ENCODE measurements around the gene CACNA1I. TPM values are rescaled to one million over a fixed set of nuclear protein-coding genes. Genes with fewer than 3 reads are reported as not detected.
A peak's percentile ranks its signal among the peaks of the same experiment; 100 is the strongest.

Gene CACNA1I
- total and polyA plus RNA-seq, 11 donors, result 0.01 to 0.07 (median 0.04) TPM; not detected in 6

- H3K36me3 ChIP-seq, result no peaks in the 10 kb centered on the region
- DNase-seq (peak in 1 of 5 donors; percentile 34), ATAC-seq (no peak)
- H3K4me3 ChIP-seq, result no peak overlapping the region
- H3K27ac ChIP-seq, result no peak overlapping the region
- intact Hi-C loops (cut with DNase I), result no loop called here
- H3K27me3 ChIP-seq, result peaks cover 32 to 94% (median 64%) of the 10 kb centered on the region in 9 donors
- H3K9me3 ChIP-seq, result no peaks in the 10 kb centered on the region
- H3K4me1 ChIP-seq, result peaks cover 0 to 24% (median 0%) of the 10 kb centered on the region in 12 donors
- TF ChIP-seq POLR2A (IDR thresholded peaks at IDR 0.05) (no peak), CTCF (IDR thresholded peaks at IDR 0.05) (no peak)
- WGBS, 4 donors, result 60 to 83% (median 81%) methylated on average over 16 to 17 of the region's 17 CpGs
Observed at GRCh38 chr22:39686776-39687525, 116.4 kb downstream of the CACNA1I start.

- no peaks in the 10 kb centered on the region for H3K9me3 ChIP-seq
- H3K27me3 ChIP-seq, result peaks cover 32 to 85% (median 64%) of the 10 kb centered on the region in 9 donors
- DNase-seq (no peak), ATAC-seq (no peak)
- no peak overlapping the region for H3K27ac ChIP-seq
- H3K36me3 ChIP-seq, result no peaks in the 10 kb centered on the region
- no peak overlapping the region for H3K4me3 ChIP-seq
- intact Hi-C loops (cut with DNase I), result no loop called here
- TF ChIP-seq CTCF (IDR thresholded peaks at IDR 0.05), result no peak
- no peak for TF ChIP-seq POLR2A (IDR thresholded peaks at IDR 0.05)
- 74 to 82% (median 80%) methylated on average over 9 to 13 of the region's 13 CpGs for WGBS, 4 donors
- peaks cover 0 to 24% (median 0%) of the 10 kb centered on the region in 12 donors for H3K4me1 ChIP-seq
Observed at GRCh38 chr22:39688186-39688785, 117.7 kb downstream of the CACNA1I start.

GRCh38 chr22:39689421-39689820, 118.9 kb downstream of the CACNA1I start:
- Histone ChIP-seq H3K27me3 (peaks cover 28 to 87% (median 61%) of the 10 kb centered on the region in 9 donors), H3K4me3 (no peak overlapping the region), H3K36me3 (no peaks in the 10 kb centered on the region), H3K9me3 (no peaks in the 10 kb centered on the region), H3K4me1 (peaks cover 0 to 24% (median 0%) of the 10 kb centered on the region in 12 donors), H3K27ac (no peak overlapping the region)
- no peak for ATAC-seq
- intact Hi-C loops (cut with DNase I), result no loop called here
- TF ChIP-seq POLR2A (IDR thresholded peaks at IDR 0.05), result no peak
- no peak for TF ChIP-seq CTCF (IDR thresholded peaks at IDR 0.05)
- peak in 1 of 5 donors; percentile 30 for DNase-seq
- 77 to 89% (median 84%) methylated on average over 10 of the region's 10 CpGs for WGBS, 4 donors

- ATAC-seq (no peak), DNase-seq (no peak)
- H3K4me1 ChIP-seq, result peaks cover 0 to 13% (median 0%) of the 10 kb centered on the region in 12 donors
- H3K36me3 ChIP-seq, result no peaks in the 10 kb centered on the region
- no peaks in the 10 kb centered on the region for H3K9me3 ChIP-seq
- TF ChIP-seq CTCF (IDR thresholded peaks at IDR 0.05) (no peak), POLR2A (IDR thresholded peaks at IDR 0.05) (no peak)
- intact Hi-C loops (cut with DNase I), result no loop called here
- WGBS, 4 donors, result 9 to 16% (median 13%) methylated on average over 21 to 25 of the region's 25 CpGs
- no peak overlapping the region for H3K4me3 ChIP-seq
- no peak overlapping the region for H3K27ac ChIP-seq
- peaks cover 22 to 87% (median 49%) of the 10 kb centered on the region in 9 donors for H3K27me3 ChIP-seq
Observed at GRCh38 chr22:39690881-39691605, 120.5 kb downstream of the CACNA1I start.
